H9 (cell line): ENCODE measurements around the gene HMGA1. TPM values are rescaled to one million over a fixed set of nuclear protein-coding genes. Genes with fewer than 3 reads are reported as not detected.
A peak's percentile ranks its signal among the peaks of the same experiment; 100 is the strongest.
"Not testable (repeated sequence)": the region's sequence is repeated elsewhere in the genome, so short reads cannot be mapped to it uniquely, and the experiment has no call there.

Source experiments
- DNase-seq: peaks from one replicate; pipeline ENCODE4 v3.0.0-alpha.2; 2017
- H2AFZ ChIP-seq: one replicate; pipeline ENCODE4 v1.6.1; 2013; ENCODE audit warnings: mild to moderate bottlenecking, low read length, control low read depth, moderate library complexity
- H2AK5ac ChIP-seq: 2 replicates; pipeline ENCODE4 v1.6.1; 2013; ENCODE audit warnings: low read length, control low read depth, mixed read lengths; ENCODE audit not compliant: insufficient read length
- H2BK120ac ChIP-seq: one replicate; pipeline ENCODE4 v1.6.1; 2013; ENCODE audit warnings: low read depth, mild to moderate bottlenecking, low read length, control low read depth, inconsistent platforms; ENCODE audit not compliant: poor library complexity, severe bottlenecking
- H2BK12ac ChIP-seq: 2 replicates; pipeline ENCODE4 v1.6.1; 2013; ENCODE audit warnings: low read length, control low read depth, mixed read lengths, low read depth; ENCODE audit not compliant: insufficient read length
- H2BK15ac ChIP-seq: 2 replicates; pipeline ENCODE4 v1.6.1; 2013; ENCODE audit warnings: low read depth, low read length, control low read depth
- H2BK20ac ChIP-seq: one replicate; pipeline ENCODE4 v1.6.1; 2013; ENCODE audit warnings: low read depth, mild to moderate bottlenecking, low read length, control low read depth, inconsistent platforms; ENCODE audit not compliant: poor library complexity, severe bottlenecking
- H2BK5ac ChIP-seq: 2 replicates; pipeline ENCODE4 v1.6.1; 2013; ENCODE audit warnings: low read length, control low read depth, mixed read lengths; ENCODE audit not compliant: insufficient read length
- H3K14ac ChIP-seq: 2 replicates; pipeline ENCODE4 v1.6.1; 2013; ENCODE audit warnings: low read length, control low read depth; ENCODE audit not compliant: insufficient read depth
- H3K18ac ChIP-seq: 2 replicates; pipeline ENCODE4 v1.6.1; 2013; ENCODE audit warnings: low read depth, mild to moderate bottlenecking, mixed read lengths, low read length, control low read depth; ENCODE audit not compliant: insufficient read length
- H3K23ac ChIP-seq: 2 replicates; pipeline ENCODE4 v1.6.1; 2013; ENCODE audit warnings: low read length, control low read depth, mixed read lengths, low read depth; ENCODE audit not compliant: insufficient read length
- H3K23me2 ChIP-seq: 2 replicates; pipeline ENCODE4 v1.6.1; 2013; ENCODE audit warnings: low read depth, mild to moderate bottlenecking, mixed read lengths, low read length, control low read depth; ENCODE audit not compliant: insufficient read length, poor library complexity, severe bottlenecking
- H3K27ac ChIP-seq: 2 replicates; pipeline ENCODE4 v1.5.1; 2013; ENCODE audit warnings: low read length, control low read depth, mixed read lengths, low read depth; ENCODE audit not compliant: insufficient read length
- H3K27me3 ChIP-seq: 2 replicates; pipeline ENCODE4 v1.6.1; 2013; ENCODE audit warnings: low read length, control low read depth, inconsistent platforms; ENCODE audit not compliant: insufficient read depth
- H3K4ac ChIP-seq: 2 replicates; pipeline ENCODE4 v1.6.1; 2013; ENCODE audit warnings: low read depth, mild to moderate bottlenecking, control low read depth, inconsistent platforms, low read length, moderate library complexity
- H3K4me1 ChIP-seq: 2 replicates; pipeline ENCODE4 v1.6.1; 2013; ENCODE audit warnings: low read length, control low read depth, inconsistent platforms; ENCODE audit not compliant: insufficient read depth
- H3K4me2 ChIP-seq: 2 replicates; pipeline ENCODE4 v1.6.1; 2013; ENCODE audit warnings: low read length, control low read depth, mixed read lengths; ENCODE audit not compliant: insufficient read length, insufficient read depth
- H3K56ac ChIP-seq: 2 replicates; pipeline ENCODE4 v1.6.1; 2013; ENCODE audit warnings: low read depth, mild to moderate bottlenecking, mixed read lengths, low read length, control low read depth; ENCODE audit not compliant: insufficient read length
- H3K79me1 ChIP-seq: 2 replicates; pipeline ENCODE4 v1.6.1; 2013; ENCODE audit warnings: low read depth, mild to moderate bottlenecking, moderate library complexity, low read length, control low read depth, inconsistent platforms; ENCODE audit not compliant: insufficient read depth, poor library complexity, severe bottlenecking
- H3K79me2 ChIP-seq: 2 replicates; pipeline ENCODE4 v1.6.1; 2013; ENCODE audit warnings: low read length, control low read depth, inconsistent platforms; ENCODE audit not compliant: insufficient read depth
- H3K9ac ChIP-seq: 2 replicates; pipeline ENCODE4 v1.6.1; 2013; ENCODE audit warnings: low read length, control low read depth, mixed read lengths; ENCODE audit not compliant: insufficient read length; ENCODE audit errors: extremely low read depth
- H3K9me3 ChIP-seq: one replicate; pipeline ENCODE4 v1.6.1; 2013; ENCODE audit warnings: low read depth, low read length, inconsistent platforms; ENCODE audit not compliant: control insufficient read depth
- H3T11ph ChIP-seq: one replicate; pipeline ENCODE4 v1.6.1; 2013; ENCODE audit warnings: mild to moderate bottlenecking, low read length, control low read depth, inconsistent platforms
- H4K20me1 ChIP-seq: one replicate; pipeline ENCODE4 v1.6.1; 2013; ENCODE audit not compliant: control insufficient read depth, insufficient read length, insufficient read depth
- H4K5ac ChIP-seq: 2 replicates; pipeline ENCODE4 v1.6.1; 2013; ENCODE audit warnings: low read depth, mild to moderate bottlenecking, mixed read lengths, low read length, control low read depth; ENCODE audit not compliant: insufficient read length
- H4K8ac ChIP-seq: replicated peaks from 2 replicates; pipeline ENCODE4 v1.6.1; 2013; ENCODE audit warnings: low read length, control low read depth, mixed read lengths, low read depth; ENCODE audit not compliant: insufficient read length
- H4K91ac ChIP-seq: 2 replicates; pipeline ENCODE4 v1.6.1; 2013; ENCODE audit warnings: low read depth, mild to moderate bottlenecking, moderate library complexity, mixed read lengths, low read length, control low read depth; ENCODE audit not compliant: insufficient read length
- H3K27ac Mint-ChIP-seq, 3 experiments: 2 replicates in 2 of 3; 3 replicates in 1 of 3; pipeline ENCODE4 v1.8.0; 2020 to 2021; ENCODE audit warnings: mixed read lengths in 3 of 3, mild to moderate bottlenecking in 1 of 3, moderate library complexity in 1 of 3
- H3K27me3 Mint-ChIP-seq: 2 replicates; pipeline ENCODE4 v1.8.0; 2021; ENCODE audit warnings: low read depth, mild to moderate bottlenecking, moderate library complexity, mixed read lengths
- H3K36me3 Mint-ChIP-seq, 3 experiments: 2 replicates in 2 of 3; 3 replicates in 1 of 3; pipeline ENCODE4 v1.8.0; 2020 to 2021; ENCODE audit warnings: low read depth in 3 of 3, mixed read lengths in 3 of 3; ENCODE audit not compliant: insufficient read depth in 1 of 3
- H3K4me1 Mint-ChIP-seq, 2 experiments: 2 replicates each; pipeline ENCODE4 v1.8.0; 2020; ENCODE audit warnings: mixed read lengths in 2 of 2
- H3K4me3 Mint-ChIP-seq, 2 experiments: 2 replicates in 1 of 2; 3 replicates in 1 of 2; pipeline ENCODE4 v1.8.0; 2020 to 2021; ENCODE audit warnings: mild to moderate bottlenecking in 2 of 2, mixed read lengths in 2 of 2, moderate library complexity in 1 of 2
- H3K9me3 Mint-ChIP-seq, 2 experiments: 2 replicates in 1 of 2; 3 replicates in 1 of 2; pipeline ENCODE4 v1.8.0; 2020; ENCODE audit warnings: mild to moderate bottlenecking in 2 of 2, mixed read lengths in 2 of 2, moderate library complexity in 1 of 2
- WGBS: extraction: QIAGEN DNeasy Blood & Tissue Kit; methylation state at CpG from one replicate; pipeline ENCODE4 v1.1.7; 2013; ENCODE audit warnings: missing lambda C conversion rate, low lambda C conversion rate, mixed read lengths; ENCODE audit not compliant: insufficient read length; ENCODE audit errors: extremely low coverage; 5-methylcytosine and 5-hydroxymethylcytosine counted together
- total RNA-seq: library from RNA; stranded (reverse); gene quantifications from 2 replicates; pipeline ENCODE4 v1.2.1, GENCODE V29; 2021
- TF ChIP-seq, protein P1 (sequence below): fragments of 200-600 bp; sonication (generic); conservative IDR thresholded peaks from 3 replicates; pipeline ENCODE4 v1.8.0; 2021; ENCODE audit warnings: antibody characterized with exemption, mild to moderate bottlenecking

Gene HMGA1
- total RNA-seq, 1 experiment from 2014 or later: 2,116 TPM

- TF ChIP-seq, protein P1, sequence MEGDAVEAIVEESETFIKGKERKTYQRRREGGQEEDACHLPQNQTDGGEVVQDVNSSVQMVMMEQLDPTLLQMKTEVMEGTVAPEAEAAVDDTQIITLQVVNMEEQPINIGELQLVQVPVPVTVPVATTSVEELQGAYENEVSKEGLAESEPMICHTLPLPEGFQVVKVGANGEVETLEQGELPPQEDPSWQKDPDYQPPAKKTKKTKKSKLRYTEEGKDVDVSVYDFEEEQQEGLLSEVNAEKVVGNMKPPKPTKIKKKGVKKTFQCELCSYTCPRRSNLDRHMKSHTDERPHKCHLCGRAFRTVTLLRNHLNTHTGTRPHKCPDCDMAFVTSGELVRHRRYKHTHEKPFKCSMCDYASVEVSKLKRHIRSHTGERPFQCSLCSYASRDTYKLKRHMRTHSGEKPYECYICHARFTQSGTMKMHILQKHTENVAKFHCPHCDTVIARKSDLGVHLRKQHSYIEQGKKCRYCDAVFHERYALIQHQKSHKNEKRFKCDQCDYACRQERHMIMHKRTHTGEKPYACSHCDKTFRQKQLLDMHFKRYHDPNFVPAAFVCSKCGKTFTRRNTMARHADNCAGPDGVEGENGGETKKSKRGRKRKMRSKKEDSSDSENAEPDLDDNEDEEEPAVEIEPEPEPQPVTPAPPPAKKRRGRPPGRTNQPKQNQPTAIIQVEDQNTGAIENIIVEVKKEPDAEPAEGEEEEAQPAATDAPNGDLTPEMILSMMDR: no peak
- Histone ChIP-seq H2BK12ac (no peak overlapping the region), H2BK5ac (no peak overlapping the region), H3K9ac (peak overlapping the region; percentile 39), H4K8ac (no peak overlapping the region), H2BK20ac (no peak overlapping the region), H3K56ac (no peak overlapping the region), H3K18ac (peak overlapping the region; percentile 12), H3K4me1 (no peaks in the 10 kb centered on the region), H2AFZ (no peak overlapping the region), H3K23me2 (peaks cover 4% of the 10 kb centered on the region), H4K5ac (no peak overlapping the region), H3K27me3 (no peaks in the 10 kb centered on the region), H3K27ac (no peak overlapping the region), H2BK15ac (no peak overlapping the region), H2BK120ac (no peak overlapping the region), H4K20me1 (no peaks in the 10 kb centered on the region), H3K79me1 (no peaks in the 10 kb centered on the region), H3K4me2 (peak overlapping the region; percentile 31), H2AK5ac (no peak overlapping the region), H3T11ph (no peak overlapping the region), H3K9me3 (no peaks in the 10 kb centered on the region), H3K23ac (no peak overlapping the region), H3K14ac (no peak overlapping the region), H3K4ac (no peak overlapping the region), H3K79me2 (no peaks in the 10 kb centered on the region), H4K91ac (no peak overlapping the region)
- peaks cover 2 to 16% (median 12%) of the 10 kb centered on the region in 3 experiments; a peak in 6 of 7 replicates for H3K36me3 Mint-ChIP-seq
- peak overlapping the region; percentile 83 to 87 for H3K4me3 Mint-ChIP-seq
- WGBS: no CpG with 5 or more reads among the region's 18 CpGs
- no peak for DNase-seq
- peaks cover 9% of the 10 kb centered on the region; the same call in 1 of the 2 replicates for H3K27me3 Mint-ChIP-seq
- H3K9me3 Mint-ChIP-seq: no peaks in the 10 kb centered on the region
- peak overlapping the region in 1 of 3 experiments; percentile 93; a peak in 2 of 7 replicates for H3K27ac Mint-ChIP-seq
- H3K4me1 Mint-ChIP-seq: peaks cover 25 to 27% of the 10 kb centered on the region in 2 experiments
These were observed 13.0 kb downstream of the HMGA1 start for GRCh38 chr6:34249469-34250261.

GRCh38 chr6:34252395-34252794 is 15.7 kb downstream of the HMGA1 start:
- H2BK5ac ChIP-seq, H3K23ac ChIP-seq, H4K5ac ChIP-seq, H2BK20ac ChIP-seq, H3K4me2 ChIP-seq, H3K18ac ChIP-seq, H2AK5ac ChIP-seq, H2BK12ac ChIP-seq, H3T11ph ChIP-seq, H3K56ac ChIP-seq, H4K91ac ChIP-seq, DNase-seq, H3K27ac Mint-ChIP-seq, H3K27me3 Mint-ChIP-seq, H3K4me3 Mint-ChIP-seq, H3K27me3 ChIP-seq, H3K79me2 ChIP-seq, H2AFZ ChIP-seq, H3K9me3 Mint-ChIP-seq, H3K9ac ChIP-seq, H3K36me3 Mint-ChIP-seq, H3K14ac ChIP-seq, H2BK15ac ChIP-seq, H4K20me1 ChIP-seq, H3K9me3 ChIP-seq, H3K79me1 ChIP-seq, H3K27ac ChIP-seq, H3K23me2 ChIP-seq, H3K4ac ChIP-seq, H2BK120ac ChIP-seq, H4K8ac ChIP-seq, H3K4me1 ChIP-seq: not testable (repeated sequence)
- peaks cover 9 to 10% of the 10 kb centered on the region in 2 experiments for H3K4me1 Mint-ChIP-seq
- WGBS: no CpG with 5 or more reads among the region's 2 CpGs
